HL-60 (cell line): ENCODE data around the gene MYMX.
A peak's percentile ranks its signal among the peaks of the same experiment; 100 is the strongest.

Experiments used
- DNase-seq, 2 experiments: peaks; one replicate each; pipeline ENCODE4 v3.0.0-alpha.2; 2010 to 2020; ENCODE audit warnings: low read depth in 1 of 2, low spot score in 1 of 2
- H3K27ac ChIP-seq: fragments of 250-450 bp; sonication (Bioruptor Pico); replicated peaks from 2 replicates; pipeline ENCODE4 v1.5.1; 2020; ENCODE audit warnings: mild to moderate bottlenecking, moderate library complexity
- H3K27me3 ChIP-seq: fragments of 250-450 bp; sonication (Bioruptor Pico); 2 replicates; pipeline ENCODE4 v1.5.1; 2021; ENCODE audit warnings: mild to moderate bottlenecking, moderate library complexity; ENCODE audit not compliant: insufficient read depth, poor library complexity, severe bottlenecking
- H3K4me3 ChIP-seq: replicated peaks from 2 replicates; pipeline ENCODE4 v1.5.1; 2011; ENCODE audit warnings: mild to moderate bottlenecking, control low read depth, low read length; ENCODE audit not compliant: insufficient read depth
- GABPA ChIP-seq: IDR thresholded peaks from 2 replicates; pipeline ENCODE4 v1.6.1; 2012; ENCODE audit warnings: low read depth
- POLR2AphosphoS5 ChIP-seq: IDR thresholded peaks from 2 replicates; pipeline ENCODE4 v1.6.1; 2012; ENCODE audit warnings: low read depth
- SPI1 ChIP-seq: IDR thresholded peaks from 2 replicates; pipeline ENCODE4 v1.6.1; 2012; ENCODE audit warnings: low read depth, mild to moderate bottlenecking, borderline replicate concordance
- TF ChIP-seq, protein P1 (sequence below): IDR thresholded peaks from 2 replicates; pipeline ENCODE4 v1.6.1; 2012; ENCODE audit warnings: low read depth; ENCODE audit not compliant: insufficient replicate concordance
- TF ChIP-seq, protein P2 (sequence below): IDR thresholded peaks from one replicate; pipeline ENCODE4 v1.5.1; 2011; ENCODE audit warnings: low read length, control low read depth, inconsistent platforms; ENCODE audit not compliant: insufficient read depth

MYMX gene

DNA sequence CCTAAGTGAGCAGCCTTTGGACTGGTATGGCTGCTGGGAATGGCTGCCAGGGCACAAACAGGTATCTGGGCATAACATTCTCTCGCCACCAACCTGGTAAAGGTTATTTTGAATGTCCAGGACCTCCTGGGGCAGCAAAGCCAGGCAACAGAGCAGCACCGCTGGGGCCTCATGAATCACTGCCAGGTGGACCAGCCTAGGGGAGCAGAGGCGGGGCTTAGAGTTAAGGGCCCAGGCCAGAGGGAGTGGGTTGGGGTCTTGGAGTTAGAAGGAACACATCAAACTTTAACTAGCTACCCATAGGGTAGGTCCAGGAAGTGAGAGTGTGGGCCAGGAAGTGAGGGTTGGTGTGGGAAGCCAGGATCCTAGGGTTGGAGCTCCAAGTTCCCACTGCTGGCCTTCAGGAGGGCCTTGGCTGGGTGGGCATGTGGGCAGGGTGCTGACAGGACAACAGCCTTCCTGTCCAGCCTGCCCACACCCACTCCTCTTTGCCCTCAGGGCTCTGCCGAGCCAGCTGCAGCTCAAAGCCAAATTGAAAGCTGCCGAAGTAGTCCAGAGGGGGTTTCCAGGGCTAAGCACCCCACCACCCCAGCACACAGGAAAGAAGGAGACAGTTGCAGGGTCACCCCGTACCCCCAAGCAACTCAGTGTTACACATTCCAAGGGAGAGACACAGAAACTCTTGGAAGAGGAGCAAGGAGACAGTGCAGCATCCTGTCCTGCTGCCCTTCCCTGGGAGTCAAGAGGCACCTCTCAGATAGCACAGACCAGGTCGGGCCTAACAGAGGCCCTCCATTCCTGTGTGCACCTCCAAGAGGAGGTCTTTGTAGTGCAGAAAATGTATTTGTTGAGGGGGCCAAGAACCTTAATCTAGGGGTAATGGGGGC is 46.0 kb downstream of the MYMX start:
- Histone ChIP-seq H3K4me3 (peak overlapping the region; percentile 71), H3K27ac (peak overlapping the region; percentile 72), H3K27me3 (no peaks in the 10 kb centered on the region)
- no peak for DNase-seq
- TF ChIP-seq, protein P1, sequence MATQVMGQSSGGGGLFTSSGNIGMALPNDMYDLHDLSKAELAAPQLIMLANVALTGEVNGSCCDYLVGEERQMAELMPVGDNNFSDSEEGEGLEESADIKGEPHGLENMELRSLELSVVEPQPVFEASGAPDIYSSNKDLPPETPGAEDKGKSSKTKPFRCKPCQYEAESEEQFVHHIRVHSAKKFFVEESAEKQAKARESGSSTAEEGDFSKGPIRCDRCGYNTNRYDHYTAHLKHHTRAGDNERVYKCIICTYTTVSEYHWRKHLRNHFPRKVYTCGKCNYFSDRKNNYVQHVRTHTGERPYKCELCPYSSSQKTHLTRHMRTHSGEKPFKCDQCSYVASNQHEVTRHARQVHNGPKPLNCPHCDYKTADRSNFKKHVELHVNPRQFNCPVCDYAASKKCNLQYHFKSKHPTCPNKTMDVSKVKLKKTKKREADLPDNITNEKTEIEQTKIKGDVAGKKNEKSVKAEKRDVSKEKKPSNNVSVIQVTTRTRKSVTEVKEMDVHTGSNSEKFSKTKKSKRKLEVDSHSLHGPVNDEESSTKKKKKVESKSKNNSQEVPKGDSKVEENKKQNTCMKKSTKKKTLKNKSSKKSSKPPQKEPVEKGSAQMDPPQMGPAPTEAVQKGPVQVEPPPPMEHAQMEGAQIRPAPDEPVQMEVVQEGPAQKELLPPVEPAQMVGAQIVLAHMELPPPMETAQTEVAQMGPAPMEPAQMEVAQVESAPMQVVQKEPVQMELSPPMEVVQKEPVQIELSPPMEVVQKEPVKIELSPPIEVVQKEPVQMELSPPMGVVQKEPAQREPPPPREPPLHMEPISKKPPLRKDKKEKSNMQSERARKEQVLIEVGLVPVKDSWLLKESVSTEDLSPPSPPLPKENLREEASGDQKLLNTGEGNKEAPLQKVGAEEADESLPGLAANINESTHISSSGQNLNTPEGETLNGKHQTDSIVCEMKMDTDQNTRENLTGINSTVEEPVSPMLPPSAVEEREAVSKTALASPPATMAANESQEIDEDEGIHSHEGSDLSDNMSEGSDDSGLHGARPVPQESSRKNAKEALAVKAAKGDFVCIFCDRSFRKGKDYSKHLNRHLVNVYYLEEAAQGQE, result no peak
- TF ChIP-seq POLR2AphosphoS5, result no peak
- TF ChIP-seq SPI1, result no peak
- TF ChIP-seq, protein P2, sequence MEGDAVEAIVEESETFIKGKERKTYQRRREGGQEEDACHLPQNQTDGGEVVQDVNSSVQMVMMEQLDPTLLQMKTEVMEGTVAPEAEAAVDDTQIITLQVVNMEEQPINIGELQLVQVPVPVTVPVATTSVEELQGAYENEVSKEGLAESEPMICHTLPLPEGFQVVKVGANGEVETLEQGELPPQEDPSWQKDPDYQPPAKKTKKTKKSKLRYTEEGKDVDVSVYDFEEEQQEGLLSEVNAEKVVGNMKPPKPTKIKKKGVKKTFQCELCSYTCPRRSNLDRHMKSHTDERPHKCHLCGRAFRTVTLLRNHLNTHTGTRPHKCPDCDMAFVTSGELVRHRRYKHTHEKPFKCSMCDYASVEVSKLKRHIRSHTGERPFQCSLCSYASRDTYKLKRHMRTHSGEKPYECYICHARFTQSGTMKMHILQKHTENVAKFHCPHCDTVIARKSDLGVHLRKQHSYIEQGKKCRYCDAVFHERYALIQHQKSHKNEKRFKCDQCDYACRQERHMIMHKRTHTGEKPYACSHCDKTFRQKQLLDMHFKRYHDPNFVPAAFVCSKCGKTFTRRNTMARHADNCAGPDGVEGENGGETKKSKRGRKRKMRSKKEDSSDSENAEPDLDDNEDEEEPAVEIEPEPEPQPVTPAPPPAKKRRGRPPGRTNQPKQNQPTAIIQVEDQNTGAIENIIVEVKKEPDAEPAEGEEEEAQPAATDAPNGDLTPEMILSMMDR, result no peak
- no peak for TF ChIP-seq GABPA

DNA sequence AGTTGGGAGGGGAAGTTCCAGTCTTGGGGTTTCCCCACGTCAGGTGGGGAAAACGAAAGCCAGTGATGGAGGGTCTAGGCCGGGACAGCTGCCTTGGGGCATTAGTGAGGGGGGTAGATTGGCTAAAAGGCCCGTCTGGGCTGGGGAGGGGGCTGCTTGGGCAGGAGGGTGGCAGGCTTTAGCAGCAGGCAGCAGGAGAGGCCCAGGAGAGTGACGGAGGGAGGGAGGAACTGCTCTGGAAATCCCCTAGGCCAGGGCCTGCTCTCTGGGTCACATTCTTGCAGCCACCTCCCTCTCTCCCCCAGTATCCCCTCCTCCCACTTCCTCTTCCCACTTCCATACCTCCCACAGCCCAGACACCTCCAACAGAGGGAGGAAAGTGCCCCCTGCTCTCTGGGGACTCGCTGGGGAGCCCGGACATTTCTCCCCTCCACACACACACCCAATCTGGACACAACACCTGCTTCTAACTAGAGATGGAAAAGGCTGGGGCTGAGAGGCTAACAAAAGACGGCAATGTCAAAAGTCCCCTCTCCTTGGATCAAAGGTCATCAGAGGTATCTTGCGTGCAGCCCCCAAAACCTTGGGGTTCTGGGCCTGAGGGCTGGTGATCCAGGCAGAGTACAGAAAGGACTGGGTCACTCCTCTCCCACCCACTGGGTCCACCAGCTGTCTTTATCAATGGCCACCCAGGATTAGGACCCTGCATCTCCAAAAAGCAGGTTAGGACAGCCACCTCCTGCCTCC is 46.8 kb downstream of the MYMX start:
- H3K27me3 ChIP-seq, result no peaks in the 10 kb centered on the region
- DNase-seq, result peak in 1 of 2 experiments; percentile 60
- H3K4me3 ChIP-seq, result peak overlapping the region; percentile 71
- peak overlapping the region; percentile 72 for H3K27ac ChIP-seq
- TF ChIP-seq GABPA, result no peak
- TF ChIP-seq, protein P1, result no peak
- peak; percentile 72 for TF ChIP-seq SPI1
- no peak for TF ChIP-seq POLR2AphosphoS5
- TF ChIP-seq, protein P2, result no peak

DNA sequence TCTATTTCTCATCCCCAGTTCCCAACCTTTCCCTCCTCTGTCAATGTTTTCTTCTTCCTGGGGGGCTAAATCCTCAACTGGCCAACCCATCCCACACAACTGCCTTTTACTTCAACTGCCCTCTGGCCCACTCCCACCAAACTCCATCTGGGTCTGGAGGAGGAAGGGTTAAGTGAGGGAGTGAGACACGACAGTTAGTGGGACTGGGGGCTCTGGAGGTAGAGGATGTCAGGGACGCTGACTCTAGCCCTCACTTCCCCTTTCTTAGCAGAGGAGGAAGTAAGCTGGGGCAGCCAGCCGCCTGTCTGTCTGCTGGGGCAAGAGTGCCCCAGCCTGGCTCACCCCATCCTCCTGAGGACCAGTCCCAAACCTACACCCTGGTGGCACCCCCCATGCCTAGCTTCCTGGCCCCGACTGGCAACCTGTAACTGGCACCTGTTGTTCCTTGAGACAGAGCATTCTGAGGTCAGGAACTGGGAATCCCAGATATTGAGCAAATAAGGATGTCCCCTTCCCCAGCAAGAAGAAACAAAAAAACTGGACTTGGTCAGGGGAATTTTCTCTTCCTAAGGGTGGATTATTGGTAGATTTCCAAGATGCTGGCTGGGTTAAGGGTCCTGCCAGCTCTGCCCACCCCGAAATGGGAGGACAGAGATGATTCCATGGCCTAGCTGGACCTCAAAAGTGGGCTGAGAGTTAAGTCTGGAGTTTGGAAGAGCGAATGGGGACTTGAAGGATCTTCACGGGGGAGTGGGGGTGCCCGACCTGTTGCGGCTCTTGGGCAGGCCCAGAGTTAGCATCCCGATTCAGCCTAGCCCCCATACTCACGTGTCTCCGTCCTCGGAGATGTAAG is 47.7 kb downstream of the MYMX start:
- DNase-seq, result peak in 1 of 2 experiments; percentile 94
- Histone ChIP-seq H3K4me3 (peak overlapping the region; percentile 71), H3K27ac (peak overlapping the region; percentile 72), H3K27me3 (no peaks in the 10 kb centered on the region)
- TF ChIP-seq SPI1 (peak; percentile 100), POLR2AphosphoS5 (peak; percentile 34; the same call in 1 of the 2 replicates), GABPA (no peak)
- TF ChIP-seq, protein P2, result no peak
